Body of pancreas (tissue), 4 donors: Measurements from ENCODE around the gene PLCZ1.

Experiments used
- POLR2A ChIP-seq, 3 donors: fragments of 450-650 bp; IDR thresholded peaks; one replicate each; pipeline ENCODE4 v1.6.1; 2016; ENCODE audit warnings: antibody characterized with exemption in 3 of 3, mild to moderate bottlenecking in 2 of 3
- TF ChIP-seq, protein P1 (sequence below), 7 experiments: fragments of 450-650 bp in 4 of 7; fragments of 200-600 bp in 3 of 7; sonication (generic) in 3 of 7; IDR thresholded peaks; one replicate each; pipeline ENCODE4 v1.5.1; 2016 to 2019; ENCODE audit warnings: antibody characterized with exemption in 7 of 7

DNA sequence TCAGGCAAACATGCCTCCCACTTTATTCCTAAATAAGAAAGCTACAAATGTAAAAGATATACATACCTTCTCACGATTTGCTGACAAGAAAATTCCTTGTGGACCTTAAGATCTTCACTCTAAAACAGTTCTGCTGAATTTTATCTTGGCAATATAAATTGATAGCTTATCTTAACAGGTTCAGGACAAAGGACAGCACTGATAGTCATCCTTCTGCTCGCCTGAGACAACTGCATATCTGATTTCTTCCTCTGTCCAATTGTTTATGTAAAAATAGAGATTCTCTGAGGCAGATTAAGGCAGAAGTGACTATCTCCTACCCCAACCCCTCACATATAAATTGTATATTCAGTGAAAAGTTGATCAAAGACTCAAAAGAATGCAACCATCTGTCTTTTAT, 45.0 kb upstream of the PLCZ1 start:
- TF ChIP-seq, protein P1, sequence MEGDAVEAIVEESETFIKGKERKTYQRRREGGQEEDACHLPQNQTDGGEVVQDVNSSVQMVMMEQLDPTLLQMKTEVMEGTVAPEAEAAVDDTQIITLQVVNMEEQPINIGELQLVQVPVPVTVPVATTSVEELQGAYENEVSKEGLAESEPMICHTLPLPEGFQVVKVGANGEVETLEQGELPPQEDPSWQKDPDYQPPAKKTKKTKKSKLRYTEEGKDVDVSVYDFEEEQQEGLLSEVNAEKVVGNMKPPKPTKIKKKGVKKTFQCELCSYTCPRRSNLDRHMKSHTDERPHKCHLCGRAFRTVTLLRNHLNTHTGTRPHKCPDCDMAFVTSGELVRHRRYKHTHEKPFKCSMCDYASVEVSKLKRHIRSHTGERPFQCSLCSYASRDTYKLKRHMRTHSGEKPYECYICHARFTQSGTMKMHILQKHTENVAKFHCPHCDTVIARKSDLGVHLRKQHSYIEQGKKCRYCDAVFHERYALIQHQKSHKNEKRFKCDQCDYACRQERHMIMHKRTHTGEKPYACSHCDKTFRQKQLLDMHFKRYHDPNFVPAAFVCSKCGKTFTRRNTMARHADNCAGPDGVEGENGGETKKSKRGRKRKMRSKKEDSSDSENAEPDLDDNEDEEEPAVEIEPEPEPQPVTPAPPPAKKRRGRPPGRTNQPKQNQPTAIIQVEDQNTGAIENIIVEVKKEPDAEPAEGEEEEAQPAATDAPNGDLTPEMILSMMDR (IDR thresholded peaks at IDR 0.05): no peak
- no peak for TF ChIP-seq POLR2A (IDR thresholded peaks at IDR 0.05)
